ENCODE measurements around the gene DMXL2.
"Not testable (repeated sequence)": the region's sequence is repeated elsewhere in the genome, so short reads cannot be mapped to it uniquely, and the experiment has no call there.

The DMXL2 gene

GRCh38 chr15:51438526-51438925 is 184.0 kb downstream of the DMXL2 start:
- no peak overlapping the region for H3K27ac ChIP-seq (ENCODE audit: low read length)
- no peaks in the 10 kb centered on the region for H3K36me3 ChIP-seq (ENCODE audit: insufficient read depth, low read length)
- no peak overlapping the region for H3K4me3 ChIP-seq (ENCODE audit: low read depth in 1 of 2, low read length in 2 of 2)
- TF ChIP-seq CTCF (IDR thresholded peaks at IDR 0.05; ENCODE audit: borderline replicate concordance, extremely low read depth, low read length, poor library complexity, severe bottlenecking): no peak
- TF ChIP-seq EZH2 (IDR thresholded peaks at IDR 0.05; ENCODE audit: borderline replicate concordance, low read depth, low read length, severe bottlenecking): no peak
- H2AFZ ChIP-seq (ENCODE audit: low read depth, low read length): no peak overlapping the region
- H3K27me3 ChIP-seq (ENCODE audit: insufficient read depth, low read length, poor library complexity): no peaks in the 10 kb centered on the region
- no peaks in the 10 kb centered on the region for H3K79me2 ChIP-seq (ENCODE audit: insufficient read depth, low read length)
- DNase-seq (no peak), ATAC-seq (ENCODE audit: insufficient read depth, low read depth) (no peak)
- no peaks in the 10 kb centered on the region for H3K4me1 ChIP-seq (ENCODE audit: insufficient read depth, low read length)
- no peaks in the 10 kb centered on the region for H3K9me3 ChIP-seq (ENCODE audit: insufficient read depth, low read length, severe bottlenecking)
- H4K20me1 ChIP-seq (ENCODE audit: insufficient read depth, low read length): no peaks in the 10 kb centered on the region
- no peak overlapping the region for H3K4me2 ChIP-seq (ENCODE audit: insufficient read depth, low read length)
- no peak overlapping the region for H3K9ac ChIP-seq (ENCODE audit: low read depth, low read length)

DNA sequence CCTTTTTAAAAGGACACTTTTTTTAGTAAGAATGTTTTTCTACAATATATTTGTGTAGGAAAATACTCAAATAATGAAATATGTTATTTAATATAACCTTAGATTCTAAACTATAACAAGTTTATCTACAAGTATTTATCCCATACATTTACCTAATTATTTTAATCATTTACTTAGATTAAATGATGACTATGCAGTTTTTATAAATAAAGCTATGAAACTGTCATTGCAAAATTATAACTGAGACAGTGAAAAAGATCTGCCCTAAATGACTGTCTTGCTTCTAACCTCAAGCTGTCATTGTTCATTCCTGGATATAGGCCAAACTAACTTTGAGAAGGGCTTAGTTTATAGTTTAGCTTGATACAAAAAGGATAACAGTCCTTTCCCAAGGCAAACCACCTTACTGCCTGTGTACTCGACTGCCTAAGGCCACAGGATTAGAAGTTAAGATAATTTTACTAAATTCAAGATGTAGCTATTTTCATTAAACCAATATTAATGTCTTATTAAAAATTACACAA is 197.0 kb downstream of the DMXL2 start:
- TF ChIP-seq CTCF (IDR thresholded peaks at IDR 0.05; ENCODE audit: borderline replicate concordance, extremely low read depth, low read length, poor library complexity, severe bottlenecking): no peak
- TF ChIP-seq EZH2 (IDR thresholded peaks at IDR 0.05; ENCODE audit: borderline replicate concordance, low read depth, low read length, severe bottlenecking): no peak
- no peak overlapping the region for H3K9ac ChIP-seq (ENCODE audit: low read depth, low read length)
- no peak overlapping the region for H3K27ac ChIP-seq (ENCODE audit: low read length)
- H2AFZ ChIP-seq (ENCODE audit: low read depth, low read length): no peak overlapping the region
- H4K20me1 ChIP-seq (ENCODE audit: insufficient read depth, low read length): no peaks in the 10 kb centered on the region
- no peaks in the 10 kb centered on the region for H3K4me1 ChIP-seq (ENCODE audit: insufficient read depth, low read length)
- H3K4me2 ChIP-seq (ENCODE audit: insufficient read depth, low read length): no peak overlapping the region
- no peaks in the 10 kb centered on the region for H3K27me3 ChIP-seq (ENCODE audit: insufficient read depth, low read length, poor library complexity)
- no peak for ATAC-seq (ENCODE audit: insufficient read depth, low read depth)
- H3K4me3 ChIP-seq (ENCODE audit: low read depth in 1 of 2, low read length in 2 of 2): no peak overlapping the region
- no peaks in the 10 kb centered on the region for H3K9me3 ChIP-seq (ENCODE audit: insufficient read depth, low read length, severe bottlenecking)
- H3K79me2 ChIP-seq (ENCODE audit: insufficient read depth, low read length): no peaks in the 10 kb centered on the region
- DNase-seq: no peak
- H3K36me3 ChIP-seq (ENCODE audit: insufficient read depth, low read length): no peaks in the 10 kb centered on the region

DNA sequence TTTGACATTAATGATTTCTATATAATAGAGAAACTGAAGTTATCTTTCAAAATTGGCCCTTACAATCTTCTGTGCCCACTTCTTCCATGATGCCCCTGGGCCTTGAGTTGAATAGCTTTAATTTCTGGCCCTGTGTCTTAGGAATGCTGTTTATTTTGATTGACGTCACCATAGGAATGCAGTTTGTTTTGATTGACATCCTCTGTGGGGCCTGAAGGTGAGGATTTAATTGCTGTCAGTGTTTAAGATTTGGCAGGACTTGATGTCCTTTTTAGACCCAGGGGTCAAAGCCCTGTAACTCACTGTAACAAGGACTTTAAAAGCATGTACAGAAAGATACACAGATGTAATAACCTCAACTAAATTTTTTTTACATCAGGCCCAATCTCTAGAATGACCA is 197.8 kb downstream of the DMXL2 start:
- Histone ChIP-seq H2AFZ (ENCODE audit: low read depth, low read length) (no peak overlapping the region), H3K36me3 (ENCODE audit: insufficient read depth, low read length) (no peaks in the 10 kb centered on the region), H3K27me3 (ENCODE audit: insufficient read depth, low read length, poor library complexity) (no peaks in the 10 kb centered on the region), H3K4me2 (ENCODE audit: insufficient read depth, low read length) (no peak overlapping the region), H3K79me2 (ENCODE audit: insufficient read depth, low read length) (no peaks in the 10 kb centered on the region), H3K27ac (ENCODE audit: low read length) (no peak overlapping the region), H3K9ac (ENCODE audit: low read depth, low read length) (no peak overlapping the region), H3K9me3 (ENCODE audit: insufficient read depth, low read length, severe bottlenecking) (no peaks in the 10 kb centered on the region), H3K4me3 (ENCODE audit: low read depth in 1 of 2, low read length in 2 of 2) (no peak overlapping the region), H3K4me1 (ENCODE audit: insufficient read depth, low read length) (no peaks in the 10 kb centered on the region), H4K20me1 (ENCODE audit: insufficient read depth, low read length) (no peaks in the 10 kb centered on the region)
- no peak for TF ChIP-seq EZH2 (IDR thresholded peaks at IDR 0.05; ENCODE audit: borderline replicate concordance, low read depth, low read length, severe bottlenecking)
- no peak for TF ChIP-seq CTCF (IDR thresholded peaks at IDR 0.05; ENCODE audit: borderline replicate concordance, extremely low read depth, low read length, poor library complexity, severe bottlenecking)
- ATAC-seq (ENCODE audit: insufficient read depth, low read depth) (no peak), DNase-seq (no peak)

DNA sequence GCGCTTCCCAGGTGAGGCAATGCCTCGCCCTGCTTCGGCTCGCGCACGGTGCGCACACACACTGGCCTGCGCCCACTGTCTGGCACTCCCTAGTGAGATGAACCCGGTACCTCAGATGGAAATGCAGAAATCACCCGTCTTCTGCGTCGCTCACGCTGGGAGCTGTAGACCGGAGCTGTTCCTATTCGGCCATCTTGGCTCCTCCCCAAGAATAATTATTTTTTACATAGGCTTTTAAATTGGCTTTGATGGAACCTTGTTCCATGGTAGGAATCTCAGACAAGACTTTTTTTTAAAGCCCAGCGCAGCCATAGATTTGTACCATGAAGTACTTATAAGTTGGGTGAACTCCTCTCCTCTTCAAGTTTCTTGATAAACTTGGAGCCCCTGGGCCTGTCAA is 199.5 kb downstream of the DMXL2 start:
- ATAC-seq (ENCODE audit: insufficient read depth, low read depth); H3K4me2 ChIP-seq (ENCODE audit: insufficient read depth, low read length); H3K27me3 ChIP-seq (ENCODE audit: insufficient read depth, low read length, poor library complexity); H4K20me1 ChIP-seq (ENCODE audit: insufficient read depth, low read length); H2AFZ ChIP-seq (ENCODE audit: low read depth, low read length); H3K9me3 ChIP-seq (ENCODE audit: insufficient read depth, low read length, severe bottlenecking); H3K36me3 ChIP-seq (ENCODE audit: insufficient read depth, low read length); H3K4me1 ChIP-seq (ENCODE audit: insufficient read depth, low read length); H3K9ac ChIP-seq (ENCODE audit: low read depth, low read length); H3K27ac ChIP-seq (ENCODE audit: low read length); H3K79me2 ChIP-seq (ENCODE audit: insufficient read depth, low read length); H3K4me3 ChIP-seq (ENCODE audit: low read depth in 1 of 2, low read length in 2 of 2); DNase-seq: not testable (repeated sequence)

Measured in DND-41 (cell line).